Parathyroid adenoma (tissue), 2 donors: ENCODE measurements around the gene RTN4IP1.

Source experiments
- H2AFZ ChIP-seq: fragments of 300-600 bp; sonication (generic); one replicate; pipeline ENCODE4 v1.7.0; 2017; ENCODE audit warnings: antibody characterized with exemption, mild to moderate bottlenecking
- H3K27ac ChIP-seq: fragments of 300-600 bp; sonication (generic); one replicate; pipeline ENCODE4 v1.7.0; 2017
- H3K27me3 ChIP-seq: fragments of 300-600 bp; sonication (generic); one replicate; pipeline ENCODE4 v1.7.0; 2017; ENCODE audit warnings: low read length; ENCODE audit not compliant: control insufficient read depth, insufficient read depth
- H3K36me3 ChIP-seq: fragments of 300-600 bp; sonication (generic); one replicate; pipeline ENCODE4 v1.7.0; 2017; ENCODE audit warnings: low read length; ENCODE audit not compliant: control insufficient read depth, insufficient read depth
- H3K4me1 ChIP-seq: fragments of 300-600 bp; sonication (generic); one replicate; pipeline ENCODE4 v1.7.0; 2017; ENCODE audit warnings: control low read depth
- H3K4me2 ChIP-seq: fragments of 300-600 bp; sonication (generic); one replicate; pipeline ENCODE4 v1.7.0; 2017; ENCODE audit warnings: low read length
- H3K4me3 ChIP-seq: fragments of 300-600 bp; sonication (generic); one replicate; pipeline ENCODE4 v1.7.0; 2017; ENCODE audit warnings: low read depth, low read length
- H3K79me2 ChIP-seq: fragments of 300-600 bp; sonication (generic); one replicate; pipeline ENCODE4 v1.7.0; 2017; ENCODE audit warnings: control low read depth
- H3K9ac ChIP-seq: fragments of 300-600 bp; sonication (generic); one replicate; pipeline ENCODE4 v1.7.0; 2017; ENCODE audit warnings: mild to moderate bottlenecking
- H3K9me3 ChIP-seq: fragments of 300-600 bp; sonication (generic); one replicate; pipeline ENCODE4 v1.7.0; 2017; ENCODE audit warnings: low read length; ENCODE audit not compliant: control insufficient read depth
- CTCF ChIP-seq: fragments of 300-600 bp; sonication (generic); IDR thresholded peaks from one replicate; pipeline ENCODE4 v1.7.0; 2017; ENCODE audit warnings: antibody characterized with exemption, mild to moderate bottlenecking
- donor health status: primary hyperparathyroidism.

Gene RTN4IP1

GRCh38 chr6:106670236-106670635 is 40.9 kb upstream of the RTN4IP1 start:
- H2AFZ ChIP-seq, result no peak overlapping the region
- no peaks in the 10 kb centered on the region for H3K79me2 ChIP-seq
- H3K9ac ChIP-seq, result no peak overlapping the region
- H3K27me3 ChIP-seq, result no peaks in the 10 kb centered on the region
- no peak overlapping the region for H3K27ac ChIP-seq
- no peak overlapping the region for H3K4me3 ChIP-seq
- H3K4me2 ChIP-seq, result no peak overlapping the region
- no peaks in the 10 kb centered on the region for H3K9me3 ChIP-seq
- no peak for TF ChIP-seq CTCF
- no peaks in the 10 kb centered on the region for H3K4me1 ChIP-seq
- no peaks in the 10 kb centered on the region for H3K36me3 ChIP-seq

GRCh38 chr6:106667022-106667402 is 37.7 kb upstream of the RTN4IP1 start:
- H3K9me3 ChIP-seq, result no peaks in the 10 kb centered on the region
- no peaks in the 10 kb centered on the region for H3K27me3 ChIP-seq
- H3K4me3 ChIP-seq, result no peak overlapping the region
- H3K79me2 ChIP-seq, result no peaks in the 10 kb centered on the region
- no peak overlapping the region for H3K27ac ChIP-seq
- H3K9ac ChIP-seq, result no peak overlapping the region
- H3K4me2 ChIP-seq, result no peak overlapping the region
- no peak overlapping the region for H2AFZ ChIP-seq
- no peak for TF ChIP-seq CTCF
- H3K4me1 ChIP-seq, result no peaks in the 10 kb centered on the region
- H3K36me3 ChIP-seq, result no peaks in the 10 kb centered on the region

GRCh38 chr6:106666282-106667021 is 37.2 kb upstream of the RTN4IP1 start:
- no peak overlapping the region for H3K27ac ChIP-seq
- no peak for TF ChIP-seq CTCF
- no peak overlapping the region for H2AFZ ChIP-seq
- H3K27me3 ChIP-seq, result no peaks in the 10 kb centered on the region
- no peaks in the 10 kb centered on the region for H3K4me1 ChIP-seq
- H3K79me2 ChIP-seq, result no peaks in the 10 kb centered on the region
- no peak overlapping the region for H3K9ac ChIP-seq
- H3K36me3 ChIP-seq, result no peaks in the 10 kb centered on the region
- no peaks in the 10 kb centered on the region for H3K9me3 ChIP-seq
- no peak overlapping the region for H3K4me3 ChIP-seq
- no peak overlapping the region for H3K4me2 ChIP-seq

GRCh38 chr6:106662458-106662857 is 33.2 kb upstream of the RTN4IP1 start:
- Histone ChIP-seq H3K4me3 (no peak overlapping the region), H3K36me3 (no peaks in the 10 kb centered on the region), H3K4me1 (no peaks in the 10 kb centered on the region), H2AFZ (no peak overlapping the region), H3K4me2 (no peak overlapping the region), H3K9ac (no peak overlapping the region), H3K79me2 (no peaks in the 10 kb centered on the region), H3K9me3 (no peaks in the 10 kb centered on the region), H3K27me3 (no peaks in the 10 kb centered on the region), H3K27ac (no peak overlapping the region)
- TF ChIP-seq CTCF, result no peak

GRCh38 chr6:106659859-106660258 is 30.6 kb upstream of the RTN4IP1 start:
- H3K9me3 ChIP-seq, result no peaks in the 10 kb centered on the region
- H3K4me1 ChIP-seq, result no peaks in the 10 kb centered on the region
- H2AFZ ChIP-seq, result no peak overlapping the region
- no peaks in the 10 kb centered on the region for H3K36me3 ChIP-seq
- no peak overlapping the region for H3K27ac ChIP-seq
- no peaks in the 10 kb centered on the region for H3K27me3 ChIP-seq
- H3K9ac ChIP-seq, result no peak overlapping the region
- no peak for TF ChIP-seq CTCF
- no peak overlapping the region for H3K4me3 ChIP-seq
- no peaks in the 10 kb centered on the region for H3K79me2 ChIP-seq
- H3K4me2 ChIP-seq, result no peak overlapping the region
